MM.1S (cell line): ENCODE data around the gene ADAMTS2.

Experiments
- EZH2phosphoT487 ChIP-seq: fragments of 300-600 bp; sonication (generic); IDR thresholded peaks from 2 replicates; pipeline ENCODE4 v1.6.1; 2018; ENCODE audit warnings: antibody characterized with exemption, low read length
- TF ChIP-seq, protein P1 (sequence below): fragments of 300-600 bp; sonication (generic); IDR thresholded peaks from 2 replicates; pipeline ENCODE4 v1.5.1; 2016; ENCODE audit warnings: antibody characterized with exemption, low read length, mixed read lengths

DNA sequence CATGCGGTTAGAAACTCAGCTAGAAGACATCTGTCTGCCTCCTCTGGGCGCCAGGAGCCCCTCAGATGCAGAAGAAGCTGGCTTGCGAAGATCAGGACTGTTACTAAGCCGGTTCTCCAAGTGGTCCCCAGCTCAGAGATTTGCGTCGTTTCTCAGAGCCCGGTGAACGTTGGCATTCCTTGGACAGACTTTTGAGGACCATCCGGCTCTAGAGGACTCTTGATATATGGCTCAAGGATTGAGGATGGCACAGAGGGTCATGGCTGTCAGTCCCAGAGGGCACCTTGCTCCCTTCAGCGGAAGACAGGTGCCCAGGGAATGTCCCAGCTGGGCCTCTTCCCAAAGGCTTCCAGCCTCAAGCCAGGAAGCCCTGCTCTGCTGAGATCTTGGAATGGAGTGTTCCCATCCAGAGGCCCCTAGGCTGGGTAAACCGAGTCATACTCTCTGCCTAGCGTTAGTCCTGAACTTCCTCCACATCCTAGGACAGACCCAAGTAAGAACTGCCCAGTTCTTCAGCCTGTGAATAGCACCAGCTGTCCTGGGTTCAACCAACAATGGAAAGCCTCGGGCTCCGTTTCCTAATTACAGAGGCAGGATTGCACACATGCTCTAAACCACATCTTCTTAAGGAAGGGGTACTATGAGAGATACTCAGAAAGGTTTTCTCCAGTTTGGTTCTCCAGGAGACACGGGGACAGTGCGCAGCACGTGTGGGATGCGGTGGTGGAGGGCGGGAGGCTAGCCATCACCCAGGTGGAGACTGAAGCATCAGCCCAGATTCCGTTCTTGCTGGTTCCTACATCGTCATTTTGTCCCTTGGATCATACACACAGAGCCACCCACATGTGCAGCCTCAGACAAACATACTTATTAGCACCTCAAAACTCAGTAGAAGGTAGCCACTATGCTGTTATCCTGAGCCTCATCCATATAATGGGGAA is 233.7 kb downstream of the ADAMTS2 start:
- TF ChIP-seq EZH2phosphoT487, result no peak
- TF ChIP-seq, protein P1, sequence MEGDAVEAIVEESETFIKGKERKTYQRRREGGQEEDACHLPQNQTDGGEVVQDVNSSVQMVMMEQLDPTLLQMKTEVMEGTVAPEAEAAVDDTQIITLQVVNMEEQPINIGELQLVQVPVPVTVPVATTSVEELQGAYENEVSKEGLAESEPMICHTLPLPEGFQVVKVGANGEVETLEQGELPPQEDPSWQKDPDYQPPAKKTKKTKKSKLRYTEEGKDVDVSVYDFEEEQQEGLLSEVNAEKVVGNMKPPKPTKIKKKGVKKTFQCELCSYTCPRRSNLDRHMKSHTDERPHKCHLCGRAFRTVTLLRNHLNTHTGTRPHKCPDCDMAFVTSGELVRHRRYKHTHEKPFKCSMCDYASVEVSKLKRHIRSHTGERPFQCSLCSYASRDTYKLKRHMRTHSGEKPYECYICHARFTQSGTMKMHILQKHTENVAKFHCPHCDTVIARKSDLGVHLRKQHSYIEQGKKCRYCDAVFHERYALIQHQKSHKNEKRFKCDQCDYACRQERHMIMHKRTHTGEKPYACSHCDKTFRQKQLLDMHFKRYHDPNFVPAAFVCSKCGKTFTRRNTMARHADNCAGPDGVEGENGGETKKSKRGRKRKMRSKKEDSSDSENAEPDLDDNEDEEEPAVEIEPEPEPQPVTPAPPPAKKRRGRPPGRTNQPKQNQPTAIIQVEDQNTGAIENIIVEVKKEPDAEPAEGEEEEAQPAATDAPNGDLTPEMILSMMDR, result no peak
